DMS 273 (cell line): ENCODE data around the gene UHMK1.
"Not testable (repeated sequence)": the region's sequence is repeated elsewhere in the genome, so short reads cannot be mapped to it uniquely, and the experiment has no call there.

Experiments used
- DNase-seq: peaks from one replicate; lab custom pipeline; 2025; ENCODE audit not compliant: unreplicated experiment; lab: John Stamatoyannopoulos, UW

UHMK1 gene

DNA sequence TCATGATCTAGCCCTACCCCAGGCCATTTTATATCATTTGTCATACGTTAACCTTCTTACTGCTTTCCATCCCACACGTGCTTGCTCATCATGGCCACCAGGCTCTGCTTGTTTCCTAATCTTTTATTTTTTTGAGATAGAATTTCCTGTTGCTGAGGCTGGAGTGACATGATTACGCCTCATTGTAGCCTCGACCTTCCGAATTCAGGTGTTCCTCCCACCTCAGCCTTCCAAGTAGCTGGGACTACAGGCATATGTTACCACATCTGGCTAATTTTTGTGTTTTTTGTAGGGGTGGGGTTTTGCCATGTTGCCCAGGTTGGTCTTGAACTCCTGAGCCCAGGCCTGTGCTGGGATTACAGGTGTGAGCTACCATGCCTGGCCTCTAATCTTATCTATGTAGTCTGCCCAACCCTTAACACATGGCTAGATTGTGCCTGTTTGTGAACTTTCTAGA lies 67.2 kb downstream of the UHMK1 start:
- DNase-seq, result no peak

DNA sequence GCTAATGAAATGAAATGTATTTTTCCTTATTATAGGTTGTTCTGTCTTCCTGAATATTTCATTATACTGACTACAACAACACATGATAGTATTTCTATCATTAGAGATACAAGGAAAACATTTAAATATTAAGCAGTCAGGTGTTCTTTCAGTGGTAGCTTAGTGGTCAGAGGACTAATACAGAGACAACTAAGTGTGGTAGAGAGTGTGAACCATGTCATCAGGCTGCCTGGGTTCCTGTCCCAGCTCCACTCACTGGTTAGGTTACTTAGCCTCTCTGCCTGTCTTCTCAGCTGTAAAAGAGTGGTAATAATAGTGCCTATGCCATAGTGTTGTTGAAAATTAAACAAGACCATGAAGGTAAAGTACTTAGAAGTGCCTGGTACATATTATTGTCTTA lies 67.8 kb downstream of the UHMK1 start:
- DNase-seq, result no peak

- no peak for DNase-seq
These were observed 69.3 kb downstream of the UHMK1 start for GRCh38 chr1:162566870-162567269.

GRCh38 chr1:162568802-162569201 lies 71.2 kb downstream of the UHMK1 start:
- DNase-seq, result no peak

GRCh38 chr1:162570718-162571117 lies 73.1 kb downstream of the UHMK1 start:
- DNase-seq, result no peak

GRCh38 chr1:162571121-162571520 lies 73.5 kb downstream of the UHMK1 start:
- DNase-seq, result not testable (repeated sequence)

DNA sequence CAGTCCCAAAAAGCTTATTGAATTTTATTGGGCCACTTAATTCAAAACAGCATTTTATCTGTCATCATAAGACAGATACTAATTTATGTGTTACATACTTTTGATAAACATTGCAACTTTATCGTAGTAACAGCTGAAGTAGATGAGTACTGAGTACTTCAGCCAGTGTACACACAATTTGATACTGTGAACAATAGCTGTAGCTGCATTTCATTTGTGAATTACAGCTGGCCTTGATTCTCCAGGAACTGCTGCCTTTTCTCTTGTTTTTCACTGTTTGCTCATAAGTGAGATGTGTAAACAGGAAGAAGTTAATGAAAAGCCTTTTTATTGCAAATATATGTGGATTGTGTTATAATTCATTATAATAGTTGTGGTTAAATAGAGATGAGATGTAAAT lies 74.1 kb downstream of the UHMK1 start:
- no peak for DNase-seq

DNA sequence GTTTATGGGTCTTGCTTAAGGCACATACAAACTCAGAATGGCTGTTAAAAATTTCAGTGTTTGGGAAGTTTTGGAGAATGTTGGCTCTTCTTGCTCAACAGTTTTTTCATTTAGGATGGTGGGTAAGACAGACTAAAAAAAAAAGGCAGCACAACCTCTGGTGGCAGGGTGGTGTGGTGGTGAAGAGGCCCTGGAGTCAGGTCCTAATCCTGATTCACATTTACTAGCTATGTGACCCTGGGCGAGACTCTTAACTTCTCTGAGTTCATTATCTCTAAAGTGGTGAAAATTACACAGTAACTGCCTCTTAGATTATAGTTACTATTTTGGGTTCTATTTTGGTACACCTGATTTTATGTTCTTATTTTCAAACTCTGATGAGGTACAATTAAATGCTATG lies 75.5 kb downstream of the UHMK1 start:
- DNase-seq, result no peak

GRCh38 chr1:162578071-162578700 lies 80.6 kb downstream of the UHMK1 start:
- DNase-seq, result no peak

DNA sequence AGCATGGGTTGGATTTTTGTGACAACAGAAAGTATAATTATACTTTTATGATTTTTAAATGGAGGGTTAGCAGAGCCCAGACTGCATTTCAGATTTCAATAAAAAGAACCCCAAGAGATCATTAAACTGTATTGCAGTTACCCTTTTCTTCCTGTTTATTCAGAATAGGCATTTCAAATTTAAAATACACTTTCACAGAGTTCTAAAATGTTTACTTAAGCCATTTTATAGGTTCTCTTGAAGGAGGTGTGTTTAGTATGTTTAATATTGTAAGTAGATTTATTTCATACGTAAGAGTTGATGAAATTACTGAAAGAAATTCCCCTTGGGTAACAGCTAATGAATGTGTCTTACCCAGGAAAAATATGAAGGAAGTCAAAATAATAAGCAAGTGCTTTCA lies 81.3 kb downstream of the UHMK1 start:
- no peak for DNase-seq
